ENCODE results near the gene RPS27L. TPM values are rescaled to one million over a fixed set of nuclear protein-coding genes. Genes with fewer than 3 reads are reported as not detected.

The RPS27L gene
- total and polyA plus RNA-seq, 2 experiments from 2014 or later = 134 to 528 TPM

- H2AFZ ChIP-seq = no peak overlapping the region
- no peak for DNase-seq (ENCODE audit: low spot score)
- H3K27me3 ChIP-seq = no peaks in the 10 kb centered on the region
- H4K20me1 ChIP-seq (ENCODE audit: insufficient read depth, poor library complexity, severe bottlenecking) = no peaks in the 10 kb centered on the region
- WGBS (ENCODE audit: low lambda C conversion rate, missing lambda C conversion rate) = 93% methylated on average over 6 of the region's 6 CpGs
- no peaks in the 10 kb centered on the region for H3K9me3 ChIP-seq (ENCODE audit: low read depth)
- no peaks in the 10 kb centered on the region for H3K36me3 ChIP-seq (replicated peaks; ENCODE audit: insufficient read depth, low read depth)
- H3K27ac ChIP-seq = no peak overlapping the region
- no peak overlapping the region for H3K4me3 ChIP-seq
- TF ChIP-seq EZH2phosphoT487 (IDR thresholded peaks at IDR 0.05; ENCODE audit: low read depth, severe bottlenecking, unreplicated experiment) (no peak), CTCF (IDR thresholded peaks at IDR 0.05; ENCODE audit: poor library complexity) (no peak), EZH2 (IDR thresholded peaks at IDR 0.05; ENCODE audit: borderline replicate concordance) (no peak)
- no peaks in the 10 kb centered on the region for H3K4me1 ChIP-seq (ENCODE audit: insufficient read depth)
- H3K79me2 ChIP-seq = no peaks in the 10 kb centered on the region
- H3K4me2 ChIP-seq = no peak overlapping the region
- H3K9me2 ChIP-seq (replicated peaks; ENCODE audit: insufficient read depth) = no peaks in the 10 kb centered on the region
Observed at GRCh38 chr15:63165166-63165859, 8.0 kb upstream of the RPS27L start.

GRCh38 chr15:63163217-63163616 is 5.9 kb upstream of the RPS27L start:
- H2AFZ ChIP-seq = no peak overlapping the region
- no peak overlapping the region for H3K4me3 ChIP-seq
- DNase-seq (ENCODE audit: low spot score) = no peak
- H3K9me2 ChIP-seq (replicated peaks; ENCODE audit: insufficient read depth) = no peaks in the 10 kb centered on the region
- no peak overlapping the region for H3K4me2 ChIP-seq
- no peaks in the 10 kb centered on the region for H3K9me3 ChIP-seq (ENCODE audit: low read depth)
- no peaks in the 10 kb centered on the region for H3K4me1 ChIP-seq (ENCODE audit: insufficient read depth)
- no peaks in the 10 kb centered on the region for H4K20me1 ChIP-seq (ENCODE audit: insufficient read depth, poor library complexity, severe bottlenecking)
- H3K27ac ChIP-seq = no peak overlapping the region
- TF ChIP-seq EZH2 (IDR thresholded peaks at IDR 0.05; ENCODE audit: borderline replicate concordance) = no peak
- no peak for TF ChIP-seq EZH2phosphoT487 (IDR thresholded peaks at IDR 0.05; ENCODE audit: low read depth, severe bottlenecking, unreplicated experiment)
- TF ChIP-seq CTCF (IDR thresholded peaks at IDR 0.05; ENCODE audit: poor library complexity) = no peak
- H3K36me3 ChIP-seq (replicated peaks; ENCODE audit: insufficient read depth, low read depth) = no peaks in the 10 kb centered on the region
- H3K79me2 ChIP-seq = peaks cover 8% of the 10 kb centered on the region
- no peaks in the 10 kb centered on the region for H3K27me3 ChIP-seq
- WGBS (ENCODE audit: low lambda C conversion rate, missing lambda C conversion rate) = 89% methylated on average over 4 of the region's 4 CpGs

- Histone ChIP-seq H3K9me3 (ENCODE audit: low read depth) (no peaks in the 10 kb centered on the region), H2AFZ (no peak overlapping the region), H3K4me1 (ENCODE audit: insufficient read depth) (no peaks in the 10 kb centered on the region), H3K9me2 (replicated peaks; ENCODE audit: insufficient read depth) (no peaks in the 10 kb centered on the region), H3K27ac (no peak overlapping the region), H3K27me3 (no peaks in the 10 kb centered on the region), H3K4me3 (no peak overlapping the region), H3K4me2 (no peak overlapping the region), H4K20me1 (ENCODE audit: insufficient read depth, poor library complexity, severe bottlenecking) (no peaks in the 10 kb centered on the region), H3K36me3 (replicated peaks; ENCODE audit: insufficient read depth, low read depth) (no peaks in the 10 kb centered on the region), H3K79me2 (peaks cover 21% of the 10 kb centered on the region)
- no peak for TF ChIP-seq EZH2 (IDR thresholded peaks at IDR 0.05; ENCODE audit: borderline replicate concordance)
- TF ChIP-seq CTCF (IDR thresholded peaks at IDR 0.05; ENCODE audit: poor library complexity) = no peak
- no peak for TF ChIP-seq EZH2phosphoT487 (IDR thresholded peaks at IDR 0.05; ENCODE audit: low read depth, severe bottlenecking, unreplicated experiment)
- no peak for DNase-seq (ENCODE audit: low spot score)
Observed at GRCh38 chr15:63160638-63161037, 3.4 kb upstream of the RPS27L start.
